WTC11 (cell line): ENCODE results near the gene MICU2. TPM values are rescaled to one million over a fixed set of nuclear protein-coding genes. Genes with fewer than 3 reads are reported as not detected.

Experiments used
- ATAC-seq: fragments of 200-7000 bp; cut with Tn5 transposase; 2 replicates; pipeline ENCODE4 v1.10.0; 2021; ENCODE audit warnings: mild to moderate bottlenecking, moderate library complexity
- CTCF ChIA-PET: fragments of 300-600 bp; sonication (Branson Sonifier 250); formaldehyde crosslinking; loops from one replicate; lab custom pipeline; 2021; ENCODE audit warnings: antibody characterized with exemption; lab: Charles Lee
- POLR2A ChIA-PET: fragments of 350-600 bp; sonication (Branson Sonifier 250); formaldehyde crosslinking; loops from one replicate; lab custom pipeline; 2021; ENCODE audit warnings: antibody characterized with exemption; lab: Charles Lee
- DNase-seq: peaks from one replicate; pipeline ENCODE4 v3.0.0; 2021; ENCODE audit warnings: low spot score
- H3K27ac Mint-ChIP-seq: 2 replicates; pipeline ENCODE4 v1.8.0; 2021; ENCODE audit warnings: mixed read lengths
- H3K27me3 Mint-ChIP-seq: 2 replicates; pipeline ENCODE4 v1.8.0; 2021; ENCODE audit warnings: low read depth, mild to moderate bottlenecking, moderate library complexity, mixed read lengths
- H3K36me3 Mint-ChIP-seq: 2 replicates; pipeline ENCODE4 v1.8.0; 2021; ENCODE audit warnings: mixed read lengths
- H3K4me1 Mint-ChIP-seq: 2 replicates; pipeline ENCODE4 v1.8.0; 2022; ENCODE audit warnings: mixed read lengths
- H3K4me3 Mint-ChIP-seq: 2 replicates; pipeline ENCODE4 v1.8.0; 2021; ENCODE audit warnings: mild to moderate bottlenecking, moderate library complexity, mixed read lengths
- H3K9me3 Mint-ChIP-seq: 2 replicates; pipeline ENCODE4 v1.8.0; 2021; ENCODE audit warnings: mixed read lengths
- ETV6 ChIP-seq: sonication (generic); formaldehyde crosslinking; IDR thresholded peaks from 2 replicates; pipeline ENCODE4 v1.8.1; 2022; ENCODE audit warnings: mild to moderate bottlenecking, missing genetic modification reagents
- FOXK1 ChIP-seq: sonication (generic); formaldehyde crosslinking; IDR thresholded peaks from 2 replicates; pipeline ENCODE4 v1.8.0; 2022; ENCODE audit warnings: mild to moderate bottlenecking, moderate library complexity, missing genetic modification reagents
- IRF2 ChIP-seq: sonication (generic); formaldehyde crosslinking; IDR thresholded peaks from 2 replicates; pipeline ENCODE4 v1.8.0; 2022; ENCODE audit warnings: low read depth, missing genetic modification reagents, borderline replicate concordance
- JAZF1 ChIP-seq: fragments of 250-450 bp; sonication (Bioruptor Pico); IDR thresholded peaks from 2 replicates; pipeline ENCODE4 v1.9.0; 2021; ENCODE audit warnings: moderate library complexity, mild to moderate bottlenecking, inconsistent platforms
- JUN ChIP-seq: sonication (generic); formaldehyde crosslinking; IDR thresholded peaks from 2 replicates; pipeline ENCODE4 v1.8.0; 2023; ENCODE audit warnings: mild to moderate bottlenecking, missing genetic modification reagents
- MAX ChIP-seq: sonication (generic); formaldehyde crosslinking; IDR thresholded peaks from 2 replicates; pipeline ENCODE4 v1.8.0; 2022; ENCODE audit warnings: mild to moderate bottlenecking, missing genetic modification reagents
- NFE2L1 ChIP-seq: sonication (generic); formaldehyde crosslinking; IDR thresholded peaks from 2 replicates; pipeline ENCODE4 v1.8.1; 2023; ENCODE audit warnings: missing genetic modification reagents
- OVOL2 ChIP-seq: fragments of 250-450 bp; sonication (Bioruptor Pico); IDR thresholded peaks from 2 replicates; pipeline ENCODE4 v1.9.0; 2021; ENCODE audit warnings: mild to moderate bottlenecking, borderline replicate concordance
- RORB ChIP-seq: fragments of 250-450 bp; sonication (Bioruptor Pico); IDR thresholded peaks from 2 replicates; pipeline ENCODE4 v1.9.0; 2021; ENCODE audit warnings: mild to moderate bottlenecking
- SP1 ChIP-seq: sonication (generic); formaldehyde crosslinking; conservative IDR thresholded peaks from 2 replicates; pipeline ENCODE4 v1.8.1; 2022; ENCODE audit warnings: missing genetic modification reagents
- STAT6 ChIP-seq: sonication (generic); formaldehyde crosslinking; conservative IDR thresholded peaks from 2 replicates; pipeline ENCODE4 v1.8.1; 2023; ENCODE audit warnings: mild to moderate bottlenecking, low read depth, missing genetic modification reagents, moderate library complexity
- TEAD4 ChIP-seq: sonication (generic); formaldehyde crosslinking; IDR thresholded peaks from 2 replicates; pipeline ENCODE4 v1.8.0; 2022; ENCODE audit warnings: mild to moderate bottlenecking, missing genetic modification reagents
- TP53 ChIP-seq: sonication (generic); formaldehyde crosslinking; IDR thresholded peaks from 2 replicates; pipeline ENCODE4 v1.8.1; 2023; ENCODE audit warnings: mild to moderate bottlenecking, missing genetic modification reagents
- USF1 ChIP-seq: sonication (generic); formaldehyde crosslinking; IDR thresholded peaks from 2 replicates; pipeline ENCODE4 v1.8.0; 2022; ENCODE audit warnings: mild to moderate bottlenecking, missing genetic modification reagents
- ZBTB21 ChIP-seq: sonication (generic); formaldehyde crosslinking; IDR thresholded peaks from 2 replicates; pipeline ENCODE4 v1.8.1; 2023; ENCODE audit warnings: mild to moderate bottlenecking, missing genetic modification reagents, borderline replicate concordance
- ZNF138 ChIP-seq: sonication (generic); formaldehyde crosslinking; conservative IDR thresholded peaks from 2 replicates; pipeline ENCODE4 v1.8.1; 2022; ENCODE audit warnings: mild to moderate bottlenecking, moderate library complexity, missing genetic modification reagents
- ZNF219 ChIP-seq: sonication (generic); formaldehyde crosslinking; IDR thresholded peaks from 2 replicates; pipeline ENCODE4 v1.8.0; 2023; ENCODE audit warnings: missing genetic modification reagents, mild to moderate bottlenecking, borderline replicate concordance
- ZNF232 ChIP-seq: sonication (generic); formaldehyde crosslinking; IDR thresholded peaks from 2 replicates; pipeline ENCODE4 v1.8.0; 2022; ENCODE audit warnings: mild to moderate bottlenecking, missing genetic modification reagents
- ZNF416 ChIP-seq: fragments of 250-450 bp; sonication (Bioruptor Pico); IDR thresholded peaks from 2 replicates; pipeline ENCODE4 v1.9.0; 2021; ENCODE audit warnings: mild to moderate bottlenecking, inconsistent platforms
- ZNF423 ChIP-seq: fragments of 250-450 bp; sonication (Bioruptor Pico); IDR thresholded peaks from 2 replicates; pipeline ENCODE4 v2.1.2; 2022; ENCODE audit warnings: mild to moderate bottlenecking, moderate library complexity
- ZNF425 ChIP-seq: fragments of 250-450 bp; sonication (Bioruptor Pico); conservative IDR thresholded peaks from 2 replicates; pipeline ENCODE4 v1.9.0; 2021; ENCODE audit warnings: mild to moderate bottlenecking
- ZNF671 ChIP-seq: fragments of 250-450 bp; sonication (Bioruptor Pico); IDR thresholded peaks from 2 replicates; pipeline ENCODE4 v1.8.0; 2021; ENCODE audit warnings: mild to moderate bottlenecking
- total RNA-seq: library from RNA; stranded (reverse); gene quantifications from 3 replicates; pipeline ENCODE4 v1.2.3, GENCODE V29; 2021
- TF ChIP-seq, protein P1 (sequence below): sonication (generic); formaldehyde crosslinking; IDR thresholded peaks from 2 replicates; pipeline ENCODE4 v1.8.0; 2022; ENCODE audit warnings: mild to moderate bottlenecking, missing genetic modification reagents
- TF ChIP-seq, protein P2 (sequence below): sonication (generic); formaldehyde crosslinking; IDR thresholded peaks from 2 replicates; pipeline ENCODE4 v1.8.0; 2023; ENCODE audit warnings: mild to moderate bottlenecking, missing genetic modification reagents
- TF ChIP-seq, protein P3 (sequence below): sonication (generic); formaldehyde crosslinking; IDR thresholded peaks from 2 replicates; pipeline ENCODE4 v1.8.1; 2023; ENCODE audit warnings: mild to moderate bottlenecking, missing genetic modification reagents, moderate library complexity

MICU2 gene
- total RNA-seq, 1 experiment from 2014 or later = 33.8 TPM

DNA sequence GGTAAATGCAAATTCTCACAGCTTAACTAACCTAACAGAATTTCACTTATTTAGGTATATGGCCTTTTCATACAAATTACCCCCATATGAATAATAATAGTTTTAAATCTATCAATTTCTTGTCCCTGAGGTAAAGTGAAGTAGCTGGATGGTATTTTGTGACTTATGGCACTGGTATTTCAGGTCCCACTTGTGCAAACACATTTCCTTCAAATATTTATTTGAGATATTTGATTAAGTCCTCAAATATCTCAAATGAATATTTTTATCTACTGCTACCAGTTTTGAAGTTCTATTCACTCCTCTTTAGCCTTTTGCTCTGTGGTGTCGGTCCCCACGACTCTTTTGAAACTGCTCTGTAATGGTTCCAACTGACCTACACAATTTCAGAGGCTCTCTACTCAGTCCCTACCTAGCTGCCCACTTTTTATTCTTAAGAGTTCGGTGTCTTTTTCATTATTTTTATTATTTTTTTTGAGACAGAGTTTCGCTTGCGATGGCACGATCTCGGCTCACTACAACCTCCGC, 85.3 kb downstream of the MICU2 start (continued):
- TF ChIP-seq, protein P1, sequence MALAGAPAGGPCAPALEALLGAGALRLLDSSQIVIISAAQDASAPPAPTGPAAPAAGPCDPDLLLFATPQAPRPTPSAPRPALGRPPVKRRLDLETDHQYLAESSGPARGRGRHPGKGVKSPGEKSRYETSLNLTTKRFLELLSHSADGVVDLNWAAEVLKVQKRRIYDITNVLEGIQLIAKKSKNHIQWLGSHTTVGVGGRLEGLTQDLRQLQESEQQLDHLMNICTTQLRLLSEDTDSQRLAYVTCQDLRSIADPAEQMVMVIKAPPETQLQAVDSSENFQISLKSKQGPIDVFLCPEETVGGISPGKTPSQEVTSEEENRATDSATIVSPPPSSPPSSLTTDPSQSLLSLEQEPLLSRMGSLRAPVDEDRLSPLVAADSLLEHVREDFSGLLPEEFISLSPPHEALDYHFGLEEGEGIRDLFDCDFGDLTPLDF (CRISPR knock-in tag) = no peak
- TF ChIP-seq ZNF232 (CRISPR knock-in tag) = no peak
- no peak for TF ChIP-seq ZBTB21
- TF ChIP-seq, protein P2, sequence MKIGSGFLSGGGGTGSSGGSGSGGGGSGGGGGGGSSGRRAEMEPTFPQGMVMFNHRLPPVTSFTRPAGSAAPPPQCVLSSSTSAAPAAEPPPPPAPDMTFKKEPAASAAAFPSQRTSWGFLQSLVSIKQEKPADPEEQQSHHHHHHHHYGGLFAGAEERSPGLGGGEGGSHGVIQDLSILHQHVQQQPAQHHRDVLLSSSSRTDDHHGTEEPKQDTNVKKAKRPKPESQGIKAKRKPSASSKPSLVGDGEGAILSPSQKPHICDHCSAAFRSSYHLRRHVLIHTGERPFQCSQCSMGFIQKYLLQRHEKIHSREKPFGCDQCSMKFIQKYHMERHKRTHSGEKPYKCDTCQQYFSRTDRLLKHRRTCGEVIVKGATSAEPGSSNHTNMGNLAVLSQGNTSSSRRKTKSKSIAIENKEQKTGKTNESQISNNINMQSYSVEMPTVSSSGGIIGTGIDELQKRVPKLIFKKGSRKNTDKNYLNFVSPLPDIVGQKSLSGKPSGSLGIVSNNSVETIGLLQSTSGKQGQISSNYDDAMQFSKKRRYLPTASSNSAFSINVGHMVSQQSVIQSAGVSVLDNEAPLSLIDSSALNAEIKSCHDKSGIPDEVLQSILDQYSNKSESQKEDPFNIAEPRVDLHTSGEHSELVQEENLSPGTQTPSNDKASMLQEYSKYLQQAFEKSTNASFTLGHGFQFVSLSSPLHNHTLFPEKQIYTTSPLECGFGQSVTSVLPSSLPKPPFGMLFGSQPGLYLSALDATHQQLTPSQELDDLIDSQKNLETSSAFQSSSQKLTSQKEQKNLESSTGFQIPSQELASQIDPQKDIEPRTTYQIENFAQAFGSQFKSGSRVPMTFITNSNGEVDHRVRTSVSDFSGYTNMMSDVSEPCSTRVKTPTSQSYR = no peak
- TF ChIP-seq NFE2L1 (CRISPR knock-in tag) = no peak
- no peak for TF ChIP-seq STAT6 (CRISPR knock-in tag)
- no peak for TF ChIP-seq SP1
- no peak for TF ChIP-seq ZNF416
- no peak for TF ChIP-seq IRF2 (CRISPR knock-in tag)

DNA sequence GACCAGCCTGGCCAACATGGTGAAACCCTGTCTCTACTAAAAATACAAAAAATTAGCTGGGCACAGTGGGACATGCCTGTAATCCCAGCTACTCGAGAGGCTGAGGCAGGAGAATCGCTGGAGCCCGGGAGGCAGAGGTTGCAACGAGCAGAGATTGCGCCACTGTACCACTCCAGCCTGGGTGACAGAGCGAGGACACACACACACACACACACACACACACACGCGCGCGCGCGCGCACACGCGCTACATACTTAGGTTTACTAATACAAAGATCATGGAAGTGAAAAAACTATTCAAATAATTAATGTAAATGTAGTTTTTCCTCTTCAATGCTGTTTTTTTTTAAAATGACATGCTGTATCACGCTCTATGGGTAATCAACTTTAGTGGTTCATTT, 86.4 kb downstream of the MICU2 start:
- Mint-ChIP-seq H3K4me1 (no peaks in the 10 kb centered on the region), H3K4me3 (no peak overlapping the region), H3K27me3 (no peaks in the 10 kb centered on the region), H3K27ac (no peak overlapping the region), H3K36me3 (peaks cover 13% of the 10 kb centered on the region), H3K9me3 (no peaks in the 10 kb centered on the region)
- ATAC-seq (no peak), DNase-seq (no peak)
- POLR2A ChIA-PET = no interaction called here
- CTCF ChIA-PET = no interaction called here
- TF ChIP-seq USF1 (no peak), TEAD4 (CRISPR knock-in tag) (no peak), ZNF138 (CRISPR knock-in tag) (no peak), JUN (CRISPR knock-in tag) (no peak), ZNF423 (CRISPR knock-in tag) (no peak), TP53 (no peak), ZNF219 (CRISPR knock-in tag) (no peak), JAZF1 (CRISPR knock-in tag) (no peak), RORB (no peak), MAX (no peak), FOXK1 (CRISPR knock-in tag) (no peak), OVOL2 (CRISPR knock-in tag) (no peak), ZNF425 (CRISPR knock-in tag) (no peak), ZNF671 (CRISPR knock-in tag) (no peak), ZNF232 (CRISPR knock-in tag) (no peak), ETV6 (CRISPR knock-in tag) (no peak)
- TF ChIP-seq, protein P2 = no peak
- TF ChIP-seq, protein P3, sequence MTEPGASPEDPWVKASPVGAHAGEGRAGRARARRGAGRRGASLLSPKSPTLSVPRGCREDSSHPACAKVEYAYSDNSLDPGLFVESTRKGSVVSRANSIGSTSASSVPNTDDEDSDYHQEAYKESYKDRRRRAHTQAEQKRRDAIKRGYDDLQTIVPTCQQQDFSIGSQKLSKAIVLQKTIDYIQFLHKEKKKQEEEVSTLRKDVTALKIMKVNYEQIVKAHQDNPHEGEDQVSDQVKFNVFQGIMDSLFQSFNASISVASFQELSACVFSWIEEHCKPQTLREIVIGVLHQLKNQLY (CRISPR knock-in tag) = no peak
